CD4-positive, alpha-beta memory T cell (primary cell): ENCODE results near the gene IL2RG. TPM values are rescaled to one million over a fixed set of nuclear protein-coding genes. Genes with fewer than 3 reads are reported as not detected.

Source experiments
- CTCF ChIA-PET: fragments of 350-600 bp; sonication (Branson Sonifier 250); formaldehyde crosslinking; loops from one replicate; lab custom pipeline; 2021; ENCODE audit warnings: inconsistent platforms; ENCODE audit not compliant: partially characterized antibody; lab: Charles Lee
- POLR2A ChIA-PET: fragments of 350-600 bp; sonication (Branson Sonifier 250); formaldehyde crosslinking; loops from one replicate; lab custom pipeline; 2021; ENCODE audit not compliant: partially characterized antibody; lab: Charles Lee
- DNase-seq, 5 donors: peaks; one replicate each; pipeline versions ENCODE4 v3.0.0 to v3.0.0-alpha.2; 2020 to 2022; ENCODE audit warnings: mixed read lengths in 1 of 5
- H3K27ac ChIP-seq: one replicate; pipeline ENCODE4 v1.7.0; 2013; ENCODE audit warnings: low read depth, low read length
- H3K27me3 ChIP-seq: 2 replicates; pipeline ENCODE4 v1.7.0; 2013; ENCODE audit warnings: mild to moderate bottlenecking, low read length, moderate library complexity; ENCODE audit not compliant: insufficient read depth
- H3K36me3 ChIP-seq: 2 replicates; pipeline ENCODE4 v1.7.0; 2013; ENCODE audit warnings: mild to moderate bottlenecking, low read length, moderate library complexity; ENCODE audit not compliant: insufficient read depth
- H3K4me1 ChIP-seq: 2 replicates; pipeline ENCODE4 v1.7.0; 2013; ENCODE audit warnings: mild to moderate bottlenecking, low read length, moderate library complexity; ENCODE audit not compliant: insufficient read depth
- H3K4me3 ChIP-seq, 2 donors: one replicate each; pipeline ENCODE4 v1.7.0; 2013; ENCODE audit warnings: low read length in 2 of 2, mild to moderate bottlenecking in 1 of 2
- H3K9me3 ChIP-seq, 2 donors: one replicate each; pipeline ENCODE4 v1.7.0; 2013; ENCODE audit warnings: low read length in 2 of 2, control low read depth in 1 of 2; ENCODE audit not compliant: control insufficient read depth in 1 of 2
- H3K27ac Mint-ChIP-seq, 7 donors: one replicate each; pipeline ENCODE4 v1.8.0; 2020 to 2021; ENCODE audit warnings: mixed read lengths in 7 of 7, mild to moderate bottlenecking in 6 of 7, inconsistent platforms in 3 of 7, moderate library complexity in 3 of 7
- H3K27me3 Mint-ChIP-seq, 2 donors: one replicate each; pipeline ENCODE4 v1.8.0; 2020 to 2021; ENCODE audit warnings: mixed read lengths in 2 of 2
- H3K36me3 Mint-ChIP-seq, 2 donors: one replicate each; pipeline ENCODE4 v1.8.0; 2020 to 2021; ENCODE audit warnings: mixed read lengths in 2 of 2, inconsistent platforms in 1 of 2, mild to moderate bottlenecking in 1 of 2
- H3K4me1 Mint-ChIP-seq, 4 donors: one replicate each; pipeline ENCODE4 v1.8.0; 2020 to 2021; ENCODE audit warnings: mixed read lengths in 4 of 4, mild to moderate bottlenecking in 1 of 4
- H3K4me3 Mint-ChIP-seq, 8 donors: one replicate each; pipeline ENCODE4 v1.8.0; 2020 to 2021; ENCODE audit warnings: mixed read lengths in 8 of 8, mild to moderate bottlenecking in 7 of 8, moderate library complexity in 6 of 8, inconsistent platforms in 3 of 8
- H3K9me3 Mint-ChIP-seq, 8 donors: one replicate each; pipeline ENCODE4 v1.8.0; 2020 to 2021; ENCODE audit warnings: mixed read lengths in 8 of 8, mild to moderate bottlenecking in 5 of 8, inconsistent platforms in 3 of 8, moderate library complexity in 1 of 8
- intact Hi-C: fragments of 100-400 bp; cut with micrococcal nuclease; formaldehyde crosslinking; loops from one replicate; pipeline ENCODE4 v1.15.1; 2023
- polyA plus RNA-seq, 2 donors: library from polyadenylated mRNA; unstranded; fragments of 300-500 nt; fragmentation: Illumina TruSeq; gene quantifications; one replicate each; pipeline ENCODE4 v1.2.3, GENCODE V29; 2021
- total RNA-seq, 2 experiments: library from RNA; stranded (reverse); gene quantifications; one replicate each; pipeline ENCODE4 v1.2.3, GENCODE V29; 2021

Gene IL2RG
- total and polyA plus RNA-seq, 4 experiments from 2014 or later, result 378 to 1,440 (median 892) TPM

DNA sequence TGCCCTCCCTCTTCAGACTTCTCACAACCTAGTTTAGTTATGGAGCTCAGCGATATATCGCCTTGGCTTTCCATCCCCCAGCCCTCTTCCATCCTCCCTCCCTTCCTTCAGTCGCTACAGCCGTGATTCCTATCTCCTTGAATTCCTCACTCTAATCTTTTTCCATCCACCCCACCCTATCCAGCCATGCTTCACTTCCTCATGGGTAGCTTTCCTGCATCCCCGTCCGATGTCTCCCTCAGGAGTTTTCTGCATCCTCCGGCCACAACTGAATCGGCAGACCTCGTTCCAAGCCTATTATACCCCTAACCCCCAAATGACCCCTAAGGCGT is 43.7 kb downstream of the IL2RG start:
- peaks cover 3% of the 10 kb centered on the region for H3K36me3 ChIP-seq
- ChIA-PET POLR2A (interaction anchor here (0.6 to 1.9 kb wide), 16 partner anchors 9 to 616 kb away, joined by 3 to 14 read pairs (median 4); partner anchors contain the start of genes FOXO4, IL2RG, MED12 and NONO), CTCF (no interaction called here)
- no peaks in the 10 kb centered on the region for H3K27me3 ChIP-seq
- Mint-ChIP-seq H3K27ac (peak overlapping the region; percentile 93 to 98 (median 96)), H3K4me3 (peak overlapping the region; percentile 86 to 97 (median 93)), H3K9me3 (no peaks in the 10 kb centered on the region), H3K27me3 (no peaks in the 10 kb centered on the region), H3K36me3 (peaks cover 0 to 21% of the 10 kb centered on the region in 2 donors), H3K4me1 (peaks cover 2 to 33% (median 14%) of the 10 kb centered on the region in 4 donors)
- intact Hi-C loops, result loop anchor here (1.0 kb wide), 6 partner anchors 28 to 299 kb away; partner anchors contain the start of genes FOXO4, IL2RG, NONO and TAF1
- no peaks in the 10 kb centered on the region for H3K9me3 ChIP-seq
- H3K4me3 ChIP-seq, result peak overlapping the region; percentile 53 to 69
- peak in 2 of 5 donors; percentile 2 to 3 for DNase-seq
- H3K27ac ChIP-seq, result peak overlapping the region; percentile 84
- peaks cover 16% of the 10 kb centered on the region for H3K4me1 ChIP-seq

DNA sequence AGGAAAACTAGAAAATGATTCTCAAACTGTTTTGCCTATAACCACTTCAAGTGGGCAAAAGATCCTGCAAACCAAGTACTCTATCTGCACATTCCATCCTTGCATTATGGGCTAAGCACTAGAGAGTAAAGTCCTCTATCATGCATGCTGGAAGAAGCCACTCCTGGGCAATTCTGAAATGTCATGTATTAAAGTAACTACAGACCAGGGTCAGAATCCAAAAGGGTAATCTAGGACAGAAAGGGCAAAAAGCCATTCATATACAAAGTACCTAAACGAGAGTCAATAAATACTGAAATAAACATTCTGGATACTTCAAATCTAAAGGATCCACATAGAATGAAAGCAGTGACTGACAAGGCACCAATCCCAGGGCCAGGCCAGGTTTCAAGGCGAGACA is 44.3 kb downstream of the IL2RG start:
- H3K27ac Mint-ChIP-seq, result peak overlapping the region; percentile 74 to 98 (median 96)
- intact Hi-C loops, result no loop called here
- no peaks in the 10 kb centered on the region for H3K9me3 ChIP-seq
- H3K9me3 Mint-ChIP-seq, result no peaks in the 10 kb centered on the region
- H3K4me3 ChIP-seq, result peak overlapping the region; percentile 53 to 69
- CTCF ChIA-PET, result no interaction called here
- H3K27me3 ChIP-seq, result no peaks in the 10 kb centered on the region
- POLR2A ChIA-PET, result interaction anchor here (1.0 to 1.9 kb wide), 11 partner anchors 8 to 615 kb away, joined by 3 to 14 read pairs (median 4); partner anchors contain the start of genes FOXO4, IL2RG, MED12 and NONO
- H3K36me3 ChIP-seq, result peaks cover 5% of the 10 kb centered on the region
- H3K36me3 Mint-ChIP-seq, result peaks cover 0 to 23% of the 10 kb centered on the region in 2 donors
- peaks cover 2 to 33% (median 15%) of the 10 kb centered on the region in 4 donors for H3K4me1 Mint-ChIP-seq
- no peak for DNase-seq
- peak overlapping the region; percentile 84 for H3K27ac ChIP-seq
- peak overlapping the region; percentile 86 to 97 (median 93) for H3K4me3 Mint-ChIP-seq
- H3K27me3 Mint-ChIP-seq, result no peaks in the 10 kb centered on the region
- H3K4me1 ChIP-seq, result peaks cover 16% of the 10 kb centered on the region

DNA sequence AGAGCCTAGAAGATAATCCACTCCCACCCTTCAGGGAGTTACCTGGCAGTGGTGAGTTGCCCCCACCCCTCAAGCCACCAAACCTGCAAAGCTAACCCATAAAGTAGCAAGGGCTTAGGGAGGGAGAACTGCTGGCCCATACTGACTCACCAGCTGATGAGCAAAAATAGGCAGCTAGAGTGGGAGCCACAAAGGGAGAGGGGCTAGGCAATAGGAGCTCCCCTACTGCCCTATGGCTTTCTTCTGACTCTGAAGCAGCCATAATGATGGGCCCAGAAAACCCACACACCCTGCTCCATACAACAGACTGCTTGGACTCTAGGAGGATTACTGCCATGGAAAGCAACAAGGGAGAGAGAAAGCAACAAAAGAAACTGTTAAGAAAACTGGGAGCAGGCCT is 51.2 kb downstream of the IL2RG start:
- Mint-ChIP-seq H3K4me1 (peaks cover 24 to 47% (median 41%) of the 10 kb centered on the region in 4 donors), H3K27me3 (no peaks in the 10 kb centered on the region), H3K27ac (peak overlapping the region in 1 of 7 donors; percentile 65), H3K4me3 (no peak overlapping the region), H3K36me3 (peaks cover 10 to 41% of the 10 kb centered on the region in 2 donors), H3K9me3 (no peaks in the 10 kb centered on the region)
- Histone ChIP-seq H3K4me1 (peaks cover 30% of the 10 kb centered on the region), H3K9me3 (no peaks in the 10 kb centered on the region), H3K4me3 (no peak overlapping the region), H3K36me3 (peaks cover 19% of the 10 kb centered on the region), H3K27me3 (no peaks in the 10 kb centered on the region), H3K27ac (no peak overlapping the region)
- CTCF ChIA-PET, result no interaction called here
- no peak for DNase-seq
- intact Hi-C loops, result no loop called here
- POLR2A ChIA-PET, result interaction anchor here (2.4 kb wide), 1 partner anchor 8 kb away, joined by 8 read pairs; the partner anchor contains the start of gene SNX12

DNA sequence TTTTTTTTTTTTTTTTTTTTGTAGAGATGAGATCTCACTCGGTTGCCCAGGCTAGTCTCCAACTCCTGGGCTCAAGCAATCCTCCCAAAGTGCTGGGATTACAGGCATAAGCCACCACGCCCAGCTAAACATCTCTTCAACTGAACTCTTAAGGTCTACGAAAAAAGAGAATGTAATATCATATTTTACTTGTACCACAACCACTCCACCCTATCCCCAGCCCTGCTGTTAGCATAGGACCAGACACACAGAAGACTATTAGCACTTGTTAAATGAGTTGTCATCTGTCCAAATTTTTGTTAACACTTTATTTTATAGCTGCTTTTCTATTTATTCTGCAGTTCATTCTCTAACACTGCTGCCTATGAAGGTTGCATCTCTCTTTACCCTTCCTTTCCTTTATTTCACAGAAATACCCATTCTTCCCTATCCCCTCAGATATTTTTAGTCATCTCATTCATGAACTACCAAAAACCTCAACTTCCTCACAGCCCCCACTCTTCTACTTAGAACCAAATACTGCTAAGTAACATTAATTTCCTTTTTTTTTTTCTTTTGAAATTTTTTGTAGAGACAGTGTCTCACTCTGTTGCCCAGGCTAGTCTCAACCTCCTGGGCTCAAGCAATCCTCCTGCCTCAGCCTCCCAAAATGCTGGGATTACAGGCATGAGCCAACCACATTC is 53.4 kb downstream of the IL2RG start:
- Mint-ChIP-seq H3K9me3 (no peaks in the 10 kb centered on the region), H3K27ac (peak overlapping the region in 6 of 7 donors; percentile 0 to 81 (median 18)), H3K27me3 (no peaks in the 10 kb centered on the region), H3K36me3 (peaks cover 10 to 35% of the 10 kb centered on the region in 2 donors), H3K4me1 (peaks cover 26 to 38% (median 34%) of the 10 kb centered on the region in 4 donors), H3K4me3 (peak overlapping the region in 4 of 8 donors; percentile 17 to 35 (median 28))
- H3K9me3 ChIP-seq, result no peaks in the 10 kb centered on the region
- H3K4me1 ChIP-seq, result peaks cover 30% of the 10 kb centered on the region
- DNase-seq, result no peak
- CTCF ChIA-PET, result interaction anchor here (0.5 kb wide), 1 partner anchor 627 kb away, joined by 4 read pairs; no protein-coding TSS in a partner anchor
- H3K36me3 ChIP-seq, result peaks cover 19% of the 10 kb centered on the region
- H3K27ac ChIP-seq, result no peak overlapping the region
- H3K27me3 ChIP-seq, result no peaks in the 10 kb centered on the region
- H3K4me3 ChIP-seq, result no peak overlapping the region
- POLR2A ChIA-PET, result interaction anchor here (0.7 to 2.4 kb wide), 3 partner anchors 10 to 124 kb away, joined by 3 to 8 read pairs (median 3); partner anchors contain the start of gene SNX12
- intact Hi-C loops, result no loop called here

Other genes starting within 250 kb of the IL2RG start
- not detected for gene TEX11, start 202.9 kb downstream of the IL2RG start, total RNA-seq
- not detected for gene TEX11, start 202.9 kb downstream of the IL2RG start, polyA plus RNA-seq
- not detected for gene SLC7A3, start 180.5 kb downstream of the IL2RG start, total RNA-seq
- not detected for gene SLC7A3, start 180.5 kb downstream of the IL2RG start, polyA plus RNA-seq
- 10 to 100 TPM; 36.7 to 36.9 TPM for gene SNX12, start 43.2 kb downstream of the IL2RG start, total RNA-seq
- gene SNX12, start 43.2 kb downstream of the IL2RG start, polyA plus RNA-seq, result 1 to 10 TPM; 3.0 to 4.2 TPM
- 10 to 100 TPM; 41.9 to 42.9 TPM for gene FOXO4, start 15.7 kb downstream of the IL2RG start, total RNA-seq
- gene FOXO4, start 15.7 kb downstream of the IL2RG start, polyA plus RNA-seq, result 1 to 10 TPM in 1 of 2 donors, under 1 TPM in 1; 0.45 to 2.6 TPM
- 10 to 100 TPM; 45.1 to 51.6 TPM for gene CXorf65, start 4.8 kb downstream of the IL2RG start, total RNA-seq
- gene CXorf65, start 4.8 kb downstream of the IL2RG start, polyA plus RNA-seq, result 1 to 10 TPM; 3.1 to 7.4 TPM
- gene MED12, start 7.0 kb upstream of the IL2RG start, total RNA-seq, result 10 to 100 TPM; 84.4 to 89.9 TPM
- gene MED12, start 7.0 kb upstream of the IL2RG start, polyA plus RNA-seq, result 10 to 100 TPM in 1 of 2 donors, 1 to 10 TPM in 1; 3.4 to 18.7 TPM
- 1 to 10 TPM; 2.2 to 2.3 TPM for gene NLGN3, start 33.3 kb upstream of the IL2RG start, total RNA-seq
- under 1 TPM; 0.21 to 0.25 TPM for gene NLGN3, start 33.3 kb upstream of the IL2RG start, polyA plus RNA-seq
- gene GJB1, start 111.6 kb upstream of the IL2RG start, total RNA-seq, result not detected
- gene GJB1, start 111.6 kb upstream of the IL2RG start, polyA plus RNA-seq, result not detected
- gene ZMYM3, start 142.6 kb upstream of the IL2RG start, total RNA-seq, result 10 to 100 TPM; 28.0 to 28.2 TPM
- gene ZMYM3, start 142.6 kb upstream of the IL2RG start, polyA plus RNA-seq, result 1 to 10 TPM; 5.8 to 6.0 TPM
- gene NONO, start 172.1 kb upstream of the IL2RG start, total RNA-seq, result 100 to 1,000 TPM; 300 to 314 TPM
- 100 to 1,000 TPM; 163 to 182 TPM for gene NONO, start 172.1 kb upstream of the IL2RG start, polyA plus RNA-seq
- gene ITGB1BP2, start 190.2 kb upstream of the IL2RG start, total RNA-seq, result 1 to 10 TPM; 3.5 TPM
- not detected for gene ITGB1BP2, start 190.2 kb upstream of the IL2RG start, polyA plus RNA-seq